PFSK-1 (cell line): ENCODE results near the gene ZCCHC14.

Experiments used
- FOXP2 ChIP-seq: optimal IDR thresholded peaks from 2 replicates; pipeline ENCODE3; 2011; ENCODE audit warnings: borderline replicate concordance, control low read depth, inconsistent platforms; ENCODE audit not compliant: insufficient read depth; ENCODE audit errors: extremely low read length, extremely low read depth
- POLR2AphosphoS5 ChIP-seq: IDR thresholded peaks from 2 replicates; pipeline ENCODE4 v1.6.1; 2012; ENCODE audit warnings: low read depth, mild to moderate bottlenecking, control low read depth, low read length, moderate library complexity
- REST ChIP-seq, 2 experiments: IDR thresholded peaks; 2 replicates each; pipeline versions ENCODE4 v1.6.1 to v1.8.0; 2011 to 2012; ENCODE audit warnings: low read depth in 2 of 2, low read length in 2 of 2, control low read depth in 1 of 2, inconsistent platforms in 1 of 2, mild to moderate bottlenecking in 1 of 2, moderate library complexity in 1 of 2; ENCODE audit not compliant: insufficient read depth in 1 of 2
- SIN3A ChIP-seq: IDR thresholded peaks from 2 replicates; pipeline ENCODE4 v1.6.1; 2012; ENCODE audit warnings: mild to moderate bottlenecking, low read length, moderate library complexity, borderline replicate concordance; ENCODE audit not compliant: insufficient read depth
- TAF1 ChIP-seq: IDR thresholded peaks from 2 replicates; pipeline ENCODE4 v1.6.1; 2012; ENCODE audit warnings: low read length, control low read depth, borderline replicate concordance; ENCODE audit not compliant: insufficient read depth

ZCCHC14 gene

GRCh38 chr16:87533061-87533460 is 40.2 kb upstream of the ZCCHC14 start:
- TF ChIP-seq POLR2AphosphoS5 (no peak), SIN3A (no peak), TAF1 (no peak), REST (IDR thresholded peaks at IDR 0.05; ENCODE audit: insufficient read depth in 1 of 2, low read depth in 2 of 2, low read length in 2 of 2) (no peak), FOXP2 (no peak)

- no peak for TF ChIP-seq SIN3A
- no peak for TF ChIP-seq POLR2AphosphoS5
- TF ChIP-seq FOXP2 = no peak
- TF ChIP-seq TAF1 = no peak
- no peak for TF ChIP-seq REST (IDR thresholded peaks at IDR 0.05; ENCODE audit: insufficient read depth in 1 of 2, low read depth in 2 of 2, low read length in 2 of 2)
These were observed 38.6 kb upstream of the ZCCHC14 start for GRCh38 chr16:87531418-87531817.

- TF ChIP-seq REST (IDR thresholded peaks at IDR 0.05; ENCODE audit: insufficient read depth in 1 of 2, low read depth in 2 of 2, low read length in 2 of 2) = no peak
- TF ChIP-seq FOXP2 = no peak
- no peak for TF ChIP-seq SIN3A
- TF ChIP-seq TAF1 = no peak
These were observed 36.1 kb upstream of the ZCCHC14 start for GRCh38 chr16:87528690-87529579.

GRCh38 chr16:87527055-87527724 is 34.4 kb upstream of the ZCCHC14 start:
- TF ChIP-seq FOXP2 (no peak), TAF1 (no peak), POLR2AphosphoS5 (no peak), SIN3A (no peak), REST (IDR thresholded peaks at IDR 0.05; ENCODE audit: insufficient read depth in 1 of 2, low read depth in 2 of 2, low read length in 2 of 2) (no peak)
